GM23338 (cell line): ENCODE data around the gene TTC33.

Source experiments
- CTCF ChIP-seq, 2 experiments: fragments of 200-600 bp in 1 of 2; sonication (generic) in 1 of 2; conservative IDR thresholded peaks; 2 replicates each; pipeline versions ENCODE4 v1.5.1 to v1.6.1; 2016 to 2017; ENCODE audit warnings: antibody characterized with exemption in 2 of 2, low read depth in 2 of 2, mild to moderate bottlenecking in 2 of 2, moderate library complexity in 1 of 2
- EZH2 ChIP-seq: fragments of 200-600 bp; sonication (generic); IDR thresholded peaks from one replicate; pipeline ENCODE4 v1.8.0; 2017; ENCODE audit warnings: antibody characterized with exemption, mild to moderate bottlenecking, low read depth; ENCODE audit not compliant: unreplicated experiment
- NANOG ChIP-seq: IDR thresholded peaks from 2 replicates; pipeline ENCODE4 v1.6.1; 2016; ENCODE audit warnings: antibody characterized with exemption, borderline replicate concordance
- POLR2AphosphoS5 ChIP-seq: IDR thresholded peaks from 2 replicates; pipeline ENCODE4 v1.6.1; 2016; ENCODE audit warnings: antibody characterized with exemption, low read depth
- TF ChIP-seq, protein P1 (sequence below): IDR thresholded peaks from one replicate; pipeline ENCODE4 v1.6.1; 2018; ENCODE audit warnings: antibody characterized with exemption; ENCODE audit not compliant: unreplicated experiment

- TF ChIP-seq CTCF (conservative IDR thresholded peaks at IDR 0.05; ENCODE audit: low read depth in 2 of 2) (no peak), EZH2 (no peak), POLR2AphosphoS5 (no peak), NANOG (no peak)
- TF ChIP-seq, protein P1, sequence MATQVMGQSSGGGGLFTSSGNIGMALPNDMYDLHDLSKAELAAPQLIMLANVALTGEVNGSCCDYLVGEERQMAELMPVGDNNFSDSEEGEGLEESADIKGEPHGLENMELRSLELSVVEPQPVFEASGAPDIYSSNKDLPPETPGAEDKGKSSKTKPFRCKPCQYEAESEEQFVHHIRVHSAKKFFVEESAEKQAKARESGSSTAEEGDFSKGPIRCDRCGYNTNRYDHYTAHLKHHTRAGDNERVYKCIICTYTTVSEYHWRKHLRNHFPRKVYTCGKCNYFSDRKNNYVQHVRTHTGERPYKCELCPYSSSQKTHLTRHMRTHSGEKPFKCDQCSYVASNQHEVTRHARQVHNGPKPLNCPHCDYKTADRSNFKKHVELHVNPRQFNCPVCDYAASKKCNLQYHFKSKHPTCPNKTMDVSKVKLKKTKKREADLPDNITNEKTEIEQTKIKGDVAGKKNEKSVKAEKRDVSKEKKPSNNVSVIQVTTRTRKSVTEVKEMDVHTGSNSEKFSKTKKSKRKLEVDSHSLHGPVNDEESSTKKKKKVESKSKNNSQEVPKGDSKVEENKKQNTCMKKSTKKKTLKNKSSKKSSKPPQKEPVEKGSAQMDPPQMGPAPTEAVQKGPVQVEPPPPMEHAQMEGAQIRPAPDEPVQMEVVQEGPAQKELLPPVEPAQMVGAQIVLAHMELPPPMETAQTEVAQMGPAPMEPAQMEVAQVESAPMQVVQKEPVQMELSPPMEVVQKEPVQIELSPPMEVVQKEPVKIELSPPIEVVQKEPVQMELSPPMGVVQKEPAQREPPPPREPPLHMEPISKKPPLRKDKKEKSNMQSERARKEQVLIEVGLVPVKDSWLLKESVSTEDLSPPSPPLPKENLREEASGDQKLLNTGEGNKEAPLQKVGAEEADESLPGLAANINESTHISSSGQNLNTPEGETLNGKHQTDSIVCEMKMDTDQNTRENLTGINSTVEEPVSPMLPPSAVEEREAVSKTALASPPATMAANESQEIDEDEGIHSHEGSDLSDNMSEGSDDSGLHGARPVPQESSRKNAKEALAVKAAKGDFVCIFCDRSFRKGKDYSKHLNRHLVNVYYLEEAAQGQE: no peak
These were observed 9.1 kb downstream of the TTC33 start for GRCh38 chr5:40746703-40747102.
